GM10266 (cell line): Measurements from ENCODE around the gene EVC.

Source experiments
- DNase-seq: peaks from one replicate; pipeline ENCODE4 v3.0.0; 2012; ENCODE audit errors: extremely low spot score
- TF ChIP-seq, protein P1 (sequence below): IDR thresholded peaks from 2 replicates; pipeline ENCODE4 v1.5.1; 2012; ENCODE audit warnings: mild to moderate bottlenecking, low read depth; ENCODE audit not compliant: control insufficient read depth, insufficient read depth; ENCODE audit errors: missing control alignments

EVC gene

GRCh38 chr4:5707778-5708448 is 3.1 kb upstream of the EVC start:
- DNase-seq: no peak
- TF ChIP-seq, protein P1, sequence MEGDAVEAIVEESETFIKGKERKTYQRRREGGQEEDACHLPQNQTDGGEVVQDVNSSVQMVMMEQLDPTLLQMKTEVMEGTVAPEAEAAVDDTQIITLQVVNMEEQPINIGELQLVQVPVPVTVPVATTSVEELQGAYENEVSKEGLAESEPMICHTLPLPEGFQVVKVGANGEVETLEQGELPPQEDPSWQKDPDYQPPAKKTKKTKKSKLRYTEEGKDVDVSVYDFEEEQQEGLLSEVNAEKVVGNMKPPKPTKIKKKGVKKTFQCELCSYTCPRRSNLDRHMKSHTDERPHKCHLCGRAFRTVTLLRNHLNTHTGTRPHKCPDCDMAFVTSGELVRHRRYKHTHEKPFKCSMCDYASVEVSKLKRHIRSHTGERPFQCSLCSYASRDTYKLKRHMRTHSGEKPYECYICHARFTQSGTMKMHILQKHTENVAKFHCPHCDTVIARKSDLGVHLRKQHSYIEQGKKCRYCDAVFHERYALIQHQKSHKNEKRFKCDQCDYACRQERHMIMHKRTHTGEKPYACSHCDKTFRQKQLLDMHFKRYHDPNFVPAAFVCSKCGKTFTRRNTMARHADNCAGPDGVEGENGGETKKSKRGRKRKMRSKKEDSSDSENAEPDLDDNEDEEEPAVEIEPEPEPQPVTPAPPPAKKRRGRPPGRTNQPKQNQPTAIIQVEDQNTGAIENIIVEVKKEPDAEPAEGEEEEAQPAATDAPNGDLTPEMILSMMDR: no peak

DNA sequence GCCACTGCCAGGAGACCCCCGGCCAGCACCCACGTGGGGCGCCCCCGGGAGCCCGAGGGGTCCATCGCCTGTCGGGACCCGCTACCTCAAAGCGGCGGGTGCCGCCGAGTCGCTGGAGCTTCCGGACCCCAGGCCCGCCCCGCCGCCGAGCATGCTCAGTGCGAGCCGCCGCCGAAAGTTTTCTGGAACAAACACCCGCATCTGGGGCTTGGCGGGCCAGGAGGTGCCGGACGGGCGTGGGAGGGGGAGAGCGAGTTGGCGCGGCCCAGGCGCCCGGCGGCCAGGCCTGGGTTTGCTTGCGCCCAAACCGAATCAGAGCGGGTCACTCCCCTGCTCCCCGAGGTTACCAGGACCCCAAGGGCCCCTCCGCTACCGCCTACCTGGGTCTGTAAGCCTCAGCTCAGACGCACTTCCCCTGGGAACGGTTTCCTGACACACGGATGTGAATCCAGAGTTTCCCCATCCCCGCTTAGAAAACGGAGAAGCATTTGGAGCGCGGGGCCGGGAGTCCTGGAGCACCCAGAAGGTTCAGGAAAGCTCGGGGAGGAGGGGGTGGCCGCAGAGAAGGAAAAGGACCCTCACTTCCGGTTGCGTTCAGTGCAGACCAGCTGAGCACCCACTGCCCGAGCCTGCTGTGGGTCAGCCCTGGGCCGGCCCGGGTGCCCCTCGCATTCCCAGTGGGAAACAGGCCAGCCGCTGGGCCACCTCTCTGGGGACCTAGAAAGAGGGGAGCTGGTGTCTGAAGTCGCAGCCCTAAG is 2.4 kb upstream of the EVC start, which contains the start of gene EVC2:
EVC2 (minus strand) TSS at position 111 of the 758 bp plus-strand sequence; CDS start at position 65, 46 bp downstream.
- DNase-seq: peak; percentile 19
- TF ChIP-seq, protein P1: no peak

DNA sequence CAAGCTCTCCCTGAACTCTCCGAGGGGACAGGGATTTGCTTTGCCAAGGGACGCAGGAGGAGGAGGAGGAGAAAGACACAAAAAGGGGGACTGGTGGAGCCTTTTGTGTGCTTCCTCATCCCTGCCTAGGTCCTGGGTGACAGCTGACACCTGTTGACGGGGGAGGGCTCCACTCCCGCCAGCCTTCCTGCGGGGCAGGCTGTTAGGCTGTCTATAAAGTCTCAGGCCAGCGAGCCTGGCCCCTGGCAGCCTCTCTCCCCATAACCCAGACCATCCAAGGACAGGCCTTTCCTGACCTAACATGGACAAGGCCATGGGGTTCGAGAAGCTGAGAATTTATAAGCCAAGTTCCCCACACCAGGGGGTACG is 1.8 kb upstream of the EVC start:
- TF ChIP-seq, protein P1: no peak
- DNase-seq: no peak

DNA sequence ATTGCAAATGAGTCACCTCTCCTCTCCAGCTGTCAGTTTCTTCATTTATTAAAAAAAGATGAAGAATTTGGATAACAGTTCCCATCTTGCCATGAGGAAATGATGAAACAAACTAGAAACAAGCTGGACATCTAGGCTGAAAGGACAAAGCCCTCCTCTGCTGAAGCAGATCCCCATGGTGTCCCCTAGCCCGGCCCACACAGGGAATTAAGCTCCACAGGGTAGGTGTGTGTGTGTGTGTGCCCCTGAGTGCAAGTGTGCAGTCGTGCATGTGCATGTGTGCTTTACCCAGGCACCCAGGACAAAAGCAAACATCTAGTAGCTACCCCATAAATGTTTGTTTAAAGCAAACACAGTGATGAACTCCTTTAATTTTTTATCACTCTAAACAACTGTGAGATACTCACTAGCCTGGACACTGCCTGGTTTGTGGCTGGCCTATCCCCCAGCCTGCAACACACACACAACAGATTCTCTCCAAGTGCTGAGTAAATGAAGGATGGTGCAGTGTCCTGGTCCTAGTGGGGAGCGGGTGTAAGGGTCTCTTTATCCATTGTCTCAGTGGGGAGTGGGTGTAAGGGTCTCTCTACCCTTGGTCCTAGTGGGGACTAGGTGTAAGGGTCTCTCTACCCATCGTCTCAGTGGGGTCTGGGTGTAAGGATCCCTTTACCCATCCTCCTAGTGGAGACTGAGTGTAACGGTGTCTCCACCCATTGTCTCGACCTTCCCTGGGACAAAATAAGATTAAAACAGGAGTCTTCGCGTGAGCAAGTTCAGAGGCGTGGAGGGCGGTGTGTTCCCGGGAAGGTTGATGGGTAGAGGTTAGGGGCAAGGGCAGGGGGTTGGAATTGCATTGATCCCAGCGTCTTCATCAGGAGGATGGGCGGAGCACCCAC is 688 bp upstream of the EVC start:
- TF ChIP-seq, protein P1: no peak
- peak; percentile 31 for DNase-seq

DNA sequence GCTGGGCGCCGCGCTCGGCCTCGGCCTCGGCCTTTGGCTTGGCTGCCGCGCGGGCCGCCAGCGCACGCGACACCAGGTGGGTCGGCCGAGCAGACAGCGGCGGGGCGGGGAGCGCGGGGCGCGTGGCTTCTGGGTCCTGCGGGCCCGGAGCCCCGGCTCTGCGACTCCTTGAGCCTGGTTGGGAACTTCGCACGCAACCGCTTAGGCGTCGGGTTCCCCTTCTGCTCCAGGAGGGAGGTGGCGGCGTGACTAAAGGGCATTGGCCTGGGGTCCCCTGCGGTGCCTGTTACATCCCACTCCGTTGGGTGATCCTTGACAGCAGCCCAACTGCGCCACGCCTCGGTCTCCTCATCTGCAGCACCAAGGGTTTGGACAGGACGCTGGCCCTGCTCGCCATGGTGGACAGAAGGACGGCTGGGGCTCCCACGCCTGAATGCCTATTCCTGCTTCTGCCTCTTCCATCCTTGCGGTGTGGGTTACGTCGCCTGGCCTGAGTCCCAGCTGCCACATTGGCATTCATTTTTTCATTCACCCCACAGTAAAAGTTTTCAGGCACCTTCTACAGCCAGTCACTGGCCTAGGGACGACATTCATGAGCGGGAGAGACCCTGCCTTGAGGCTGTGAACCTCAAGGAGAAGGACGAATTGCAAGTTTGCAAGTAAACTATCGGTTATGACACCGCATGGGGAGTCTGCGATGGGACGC is 631 bp downstream of the EVC start:
- TF ChIP-seq, protein P1: no peak
- peak; percentile 27 for DNase-seq

DNA sequence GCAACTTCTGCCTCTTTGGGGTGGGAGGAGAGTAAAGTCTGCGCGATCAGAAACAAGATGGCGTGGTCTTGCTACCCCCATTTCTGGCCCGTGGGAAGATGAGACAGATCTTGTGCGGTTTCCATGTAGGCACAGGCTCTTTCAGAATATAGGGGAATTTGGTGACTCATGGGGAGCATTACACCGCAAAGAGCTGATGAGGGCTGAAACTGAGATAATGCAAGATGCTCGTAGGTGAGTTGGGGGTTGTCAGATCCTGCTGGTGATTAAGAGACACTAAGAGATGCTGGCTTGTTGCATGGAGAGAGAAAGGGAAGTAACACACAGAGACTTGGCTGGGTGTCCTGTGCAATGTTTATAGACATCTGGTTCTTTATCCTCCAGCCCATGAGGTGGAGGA is 1.5 kb downstream of the EVC start:
- peak; percentile 34 for DNase-seq
- TF ChIP-seq, protein P1: no peak
